Activated CD4-positive, alpha-beta T cell treated with anti-CD3 and anti-CD28 coated beads, Interleukin-2, amount 50 U/mL, for 1 hour (primary cell): ENCODE results near the gene MBOAT2.
"Not testable (repeated sequence)": the region's sequence is repeated elsewhere in the genome, so short reads cannot be mapped to it uniquely, and the experiment has no call there.

Experiments used
- DNase-seq: peaks from one replicate; pipeline ENCODE4 v3.0.0-alpha.2; 2020

MBOAT2 gene

GRCh38 chr2:8989536-8990079 lies 13.9 kb downstream of the MBOAT2 start:
- DNase-seq = no peak

DNA sequence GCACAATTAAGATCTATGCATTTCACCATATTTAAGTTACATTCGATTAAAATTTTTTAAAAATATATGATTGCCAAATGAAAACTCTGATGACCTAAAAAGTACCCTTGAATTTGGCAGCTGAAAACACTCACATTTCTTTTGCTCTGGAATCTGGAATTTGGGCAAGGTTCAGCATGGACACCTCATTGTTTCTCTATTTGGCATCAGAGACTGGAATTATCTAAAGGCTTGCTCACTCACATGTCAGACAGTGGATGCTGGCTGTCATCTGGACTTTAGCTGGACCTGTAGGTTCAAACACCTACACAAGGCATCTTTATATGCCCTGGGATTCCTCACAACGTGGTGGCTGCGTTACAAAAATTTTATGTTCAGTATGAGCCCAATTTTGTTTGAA lies 16.1 kb downstream of the MBOAT2 start:
- DNase-seq = no peak

DNA sequence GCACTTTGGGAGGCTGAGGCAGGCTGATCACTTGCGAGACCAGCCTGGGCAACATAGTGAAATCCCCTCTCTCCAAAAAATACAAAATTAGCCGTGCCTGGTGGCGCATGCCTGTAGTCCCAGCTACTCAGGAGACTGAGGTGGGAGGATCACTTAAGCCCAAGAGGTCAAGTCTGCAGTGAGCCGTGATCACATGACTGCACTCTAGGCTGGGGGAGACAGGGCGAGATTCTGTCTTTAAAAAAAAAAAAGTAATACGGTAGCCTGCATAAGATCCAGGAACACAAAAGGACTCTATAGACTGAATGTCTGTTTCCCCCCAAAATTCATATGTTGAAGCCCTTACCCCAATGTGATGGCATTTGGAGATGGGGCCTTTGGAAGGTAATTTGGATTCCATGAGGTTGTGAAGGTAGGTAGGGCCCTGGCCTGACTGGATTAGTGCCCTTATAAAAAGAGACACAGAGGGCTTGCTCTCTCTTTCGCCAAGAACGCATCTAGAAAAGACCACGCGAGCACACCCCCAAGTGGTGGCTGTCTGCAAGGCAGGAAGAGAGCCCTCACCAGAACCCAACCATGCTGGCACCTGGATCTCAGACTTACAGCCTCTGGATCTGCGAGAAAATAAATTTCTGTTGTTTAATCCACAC lies 17.0 kb downstream of the MBOAT2 start:
- no peak for DNase-seq

- DNase-seq = no peak
Observed at GRCh38 chr2:8985561-8986326, 17.7 kb downstream of the MBOAT2 start.

GRCh38 chr2:8984855-8985254 lies 18.6 kb downstream of the MBOAT2 start:
- no peak for DNase-seq

- no peak for DNase-seq
Observed at GRCh38 chr2:8984157-8984556, 19.3 kb downstream of the MBOAT2 start.

DNA sequence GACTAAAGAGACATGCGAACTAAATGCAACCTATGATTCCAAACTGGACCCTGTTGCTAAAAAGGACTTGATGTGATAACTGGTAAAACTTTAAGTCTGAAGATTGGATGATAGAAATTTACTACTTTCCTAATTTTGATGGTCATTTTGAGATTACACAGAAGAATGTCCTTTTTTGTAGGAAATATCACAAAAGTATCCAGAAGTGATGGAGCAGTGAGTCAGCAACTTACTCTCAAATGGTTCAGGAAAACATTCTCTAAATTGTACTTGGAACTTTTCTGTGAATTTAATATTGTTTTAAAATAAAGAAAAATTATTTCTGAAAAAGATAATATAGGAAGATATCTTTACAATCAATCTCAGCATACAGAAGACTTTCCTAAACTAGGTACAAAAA lies 19.9 kb downstream of the MBOAT2 start:
- DNase-seq = no peak

GRCh38 chr2:8981876-8982275 lies 21.6 kb downstream of the MBOAT2 start:
- no peak for DNase-seq

- DNase-seq = no peak
Observed at GRCh38 chr2:8980096-8980495, 23.4 kb downstream of the MBOAT2 start.

- DNase-seq = no peak
Observed at GRCh38 chr2:8977758-8978157, 25.7 kb downstream of the MBOAT2 start.

- no peak for DNase-seq
Observed at GRCh38 chr2:8976442-8977259, 26.8 kb downstream of the MBOAT2 start.

- DNase-seq = no peak
Observed at GRCh38 chr2:8974016-8974415, 29.5 kb downstream of the MBOAT2 start.

DNA sequence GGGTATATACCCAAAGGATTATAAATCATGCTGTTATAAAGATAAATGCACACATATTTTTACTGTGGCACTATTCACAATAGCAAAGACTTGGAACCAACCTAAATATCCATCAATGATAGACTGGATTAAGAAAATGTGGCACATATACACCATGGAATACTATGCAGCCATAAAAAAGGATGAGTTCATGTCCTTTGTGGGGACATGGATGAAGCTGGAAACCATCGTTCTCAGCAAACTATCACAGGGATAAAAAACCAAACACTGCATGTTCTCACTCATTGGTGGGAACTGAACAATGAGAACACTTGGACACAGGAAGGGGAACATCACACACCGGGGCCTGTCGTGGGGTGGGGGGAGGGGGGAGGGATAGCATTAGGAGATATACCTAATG lies 30.5 kb downstream of the MBOAT2 start:
- not testable (repeated sequence) for DNase-seq

GRCh38 chr2:8972535-8972934 lies 30.9 kb downstream of the MBOAT2 start:
- DNase-seq = not testable (repeated sequence)

DNA sequence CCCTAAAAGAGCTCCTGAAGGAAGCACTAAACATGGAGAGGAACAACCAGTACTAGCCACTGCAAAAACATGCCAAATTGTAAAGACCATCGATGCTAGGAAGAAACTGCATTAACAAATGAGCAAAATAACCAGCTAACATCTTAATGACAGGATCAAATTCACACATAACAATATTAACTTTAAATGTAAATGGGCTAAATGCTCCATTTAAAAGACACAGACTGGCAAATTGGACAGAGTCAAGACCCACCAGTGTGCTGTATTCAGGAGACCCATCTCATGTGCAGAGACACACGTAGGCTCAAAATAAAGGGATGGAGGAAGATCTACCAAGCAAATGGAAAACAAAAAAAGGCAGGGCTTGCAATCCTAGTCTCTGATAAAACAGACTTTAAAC lies 34.1 kb downstream of the MBOAT2 start:
- not testable (repeated sequence) for DNase-seq

DNA sequence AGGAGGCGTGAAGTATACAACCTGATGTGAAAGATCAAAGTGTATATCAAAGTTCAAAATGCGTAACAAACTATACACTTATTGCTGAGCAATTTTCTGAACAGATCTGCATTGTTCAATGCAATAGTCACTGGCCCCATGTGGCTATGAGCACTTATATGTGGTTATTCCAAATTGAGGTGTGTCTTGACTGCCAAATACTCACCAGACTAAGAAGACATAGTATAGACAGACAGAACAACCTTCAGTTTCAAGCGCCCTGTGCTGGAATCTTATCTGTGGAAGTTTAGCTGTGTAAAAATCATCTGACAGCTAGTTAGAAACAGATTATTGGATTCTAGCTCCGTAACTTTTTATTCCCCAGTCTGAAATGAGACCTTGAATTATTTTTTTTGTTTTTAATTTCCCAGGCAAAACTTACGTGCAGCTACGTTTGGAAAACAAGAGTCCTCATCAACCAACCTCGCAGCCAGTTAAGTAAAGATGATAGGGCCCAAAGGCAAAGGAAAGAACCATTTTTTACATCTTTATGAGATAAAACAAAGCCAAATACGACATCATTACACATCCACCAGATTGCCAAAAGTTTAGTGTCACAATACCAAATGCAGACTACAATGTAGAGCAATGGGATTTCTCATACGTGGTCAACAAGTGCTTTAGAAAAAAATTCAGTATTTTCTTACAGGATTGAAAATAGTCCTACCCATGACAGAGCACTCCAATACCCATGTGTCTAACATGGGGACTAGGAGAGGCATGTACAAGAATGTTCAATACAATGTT lies 37.2 kb downstream of the MBOAT2 start:
- DNase-seq = no peak

GRCh38 chr2:8965216-8965969 lies 38.1 kb downstream of the MBOAT2 start:
- DNase-seq = no peak

- DNase-seq = no peak
Observed at GRCh38 chr2:8962890-8963289, 40.6 kb downstream of the MBOAT2 start.

DNA sequence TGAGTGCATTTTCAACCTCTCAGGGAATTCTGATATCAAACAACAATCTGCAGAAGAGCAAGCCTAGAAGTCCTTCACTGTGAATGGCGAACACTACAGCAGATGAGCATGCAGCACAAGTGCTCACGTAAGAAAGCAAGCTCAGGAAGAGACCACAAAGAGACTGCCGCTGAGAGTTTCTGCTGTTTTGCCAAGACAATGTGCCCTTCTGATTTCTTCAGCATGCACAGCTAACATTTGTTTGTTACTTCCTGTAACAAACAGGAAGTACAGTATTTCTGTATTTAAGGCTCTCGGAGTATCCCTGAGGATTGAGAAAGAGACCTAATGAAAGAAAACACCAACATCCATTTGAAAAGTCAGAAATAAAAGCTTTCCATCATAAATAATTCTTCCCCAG lies 45.9 kb downstream of the MBOAT2 start:
- no peak for DNase-seq

DNA sequence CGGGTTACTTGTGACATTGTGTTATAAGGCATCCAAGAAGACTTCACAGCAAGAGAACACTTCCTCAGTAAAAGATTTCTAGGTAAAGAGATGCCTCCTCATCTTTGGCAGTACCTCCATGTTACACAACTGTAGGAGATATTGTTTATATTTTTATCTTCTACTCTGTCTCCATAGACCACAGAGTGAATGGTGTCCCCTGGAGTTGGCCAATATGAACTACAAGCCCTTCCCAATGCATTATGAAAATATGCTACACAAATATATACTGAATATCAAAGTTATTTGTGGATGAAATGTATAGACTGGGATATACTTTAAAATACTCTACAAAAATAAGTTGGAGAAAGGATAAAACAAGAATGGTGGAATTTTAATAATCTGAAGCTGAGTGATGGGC lies 46.7 kb downstream of the MBOAT2 start:
- no peak for DNase-seq

- DNase-seq = no peak
Observed at GRCh38 chr2:8954990-8955389, 48.5 kb downstream of the MBOAT2 start.

DNA sequence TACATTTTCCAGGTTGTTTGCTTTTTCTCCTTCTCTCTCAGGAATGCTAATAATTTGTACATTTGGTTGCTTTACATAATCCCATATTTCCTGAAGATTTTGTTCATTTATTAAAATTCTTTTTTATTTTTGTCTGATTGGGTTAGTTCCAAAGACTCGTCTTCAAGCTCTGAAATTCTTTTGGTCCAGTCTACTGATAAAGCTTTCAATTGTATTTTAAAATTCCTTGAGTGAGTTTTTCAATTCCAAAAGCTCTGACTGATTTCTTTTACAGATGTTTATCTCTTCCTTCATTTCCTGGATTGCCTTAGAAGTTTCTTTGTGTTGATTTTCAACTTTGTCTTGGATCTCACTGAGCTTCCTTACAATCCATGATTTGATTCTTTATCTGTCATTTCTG lies 50.0 kb downstream of the MBOAT2 start:
- DNase-seq = no peak
